Upper lobe of left lung (tissue), 4 donors: ENCODE results near the gene RAB44.

Experiments used
- CTCF ChIP-seq, 6 experiments: fragments of 450-650 bp in 4 of 6; fragments of 200-600 bp in 2 of 6; sonication (generic) in 2 of 6; IDR thresholded peaks; one replicate each; pipeline ENCODE4 v1.5.1; 2016 to 2019; ENCODE audit warnings: antibody characterized with exemption in 6 of 6
- POLR2A ChIP-seq, 4 donors: fragments of 450-650 bp; IDR thresholded peaks; one replicate each; pipeline ENCODE4 v1.5.1; 2016 to 2017; ENCODE audit warnings: antibody characterized with exemption in 4 of 4, mild to moderate bottlenecking in 2 of 4
- POLR2AphosphoS5 ChIP-seq, 2 donors: sonication (generic); formaldehyde crosslinking; IDR thresholded peaks; one replicate each; pipeline ENCODE4 v1.5.1; 2017; ENCODE audit warnings: antibody characterized with exemption in 2 of 2

- no peak for TF ChIP-seq CTCF (IDR thresholded peaks at IDR 0.05)
- no peak for TF ChIP-seq POLR2AphosphoS5 (IDR thresholded peaks at IDR 0.05)
- no peak for TF ChIP-seq POLR2A (IDR thresholded peaks at IDR 0.05)
These were observed 40.5 kb downstream of the RAB44 start for GRCh38 chr6:36738108-36738507.
